Nucleus accumbens (tissue), 56 donors: ENCODE measurements around the gene ICAM2.
"Not testable (repeated sequence)": the region's sequence is repeated elsewhere in the genome, so short reads cannot be mapped to it uniquely, and the experiment has no call there.

Experiments used
- DNase-seq, 56 donors: peaks; one replicate each; lab custom pipeline; 2025; lab: John Stamatoyannopoulos, UW

Gene ICAM2

GRCh38 chr17:64015447-64015846 is 5.0 kb downstream of the ICAM2 start:
- no peak for DNase-seq

- no peak for DNase-seq
Measured at GRCh38 chr17:64009571-64010402, 10.6 kb downstream of the ICAM2 start.

GRCh38 chr17:64008830-64009229 is 11.6 kb downstream of the ICAM2 start:
- no peak for DNase-seq

GRCh38 chr17:64008346-64008745 is 12.1 kb downstream of the ICAM2 start:
- DNase-seq, result no peak

GRCh38 chr17:64007838-64008282 is 12.6 kb downstream of the ICAM2 start:
- no peak for DNase-seq

GRCh38 chr17:64007089-64007837 is 13.2 kb downstream of the ICAM2 start:
- not testable (repeated sequence) for DNase-seq

- DNase-seq, result no peak
Measured at GRCh38 chr17:64006361-64007088, 13.9 kb downstream of the ICAM2 start.

- DNase-seq, result no peak
Measured at GRCh38 chr17:64005734-64006167, 14.7 kb downstream of the ICAM2 start.

GRCh38 chr17:64004903-64005733 is 15.3 kb downstream of the ICAM2 start:
- DNase-seq, result no peak

- no peak for DNase-seq
Measured at GRCh38 chr17:64004218-64004770, 16.1 kb downstream of the ICAM2 start.

GRCh38 chr17:64003526-64004121 is 16.8 kb downstream of the ICAM2 start:
- no peak for DNase-seq

- no peak for DNase-seq
Measured at GRCh38 chr17:64002658-64003525, 17.5 kb downstream of the ICAM2 start.

- DNase-seq, result no peak
Measured at GRCh38 chr17:64001763-64002529, 18.5 kb downstream of the ICAM2 start.

GRCh38 chr17:64001091-64001579 is 19.3 kb downstream of the ICAM2 start:
- DNase-seq, result no peak

GRCh38 chr17:63999680-64000531 is 20.5 kb downstream of the ICAM2 start:
- no peak for DNase-seq
